Measurements from ENCODE around the gene ICE2.

ICE2 gene

GRCh38 chr15:60381148-60381788 is 97.7 kb downstream of the ICE2 start:
- no peak for TF ChIP-seq CTCF (IDR thresholded peaks at IDR 0.05; ENCODE audit: extremely low read depth, insufficient read depth, missing control alignments)
- DNase-seq (ENCODE audit: low spot score) = no peak
- in situ Hi-C loops (cut with MboI; ENCODE audit: low pct_unique_long_range_greater_than_20kb, low sequenced_read_pairs, unreplicated experiment) = no loop called here

GRCh38 chr15:60379525-60380274 is 99.2 kb downstream of the ICE2 start:
- DNase-seq (ENCODE audit: low spot score) = no peak
- TF ChIP-seq CTCF (IDR thresholded peaks at IDR 0.05; ENCODE audit: extremely low read depth, insufficient read depth, missing control alignments) = no peak
- in situ Hi-C loops (cut with MboI; ENCODE audit: low pct_unique_long_range_greater_than_20kb, low sequenced_read_pairs, unreplicated experiment) = no loop called here

- TF ChIP-seq CTCF (IDR thresholded peaks at IDR 0.05; ENCODE audit: extremely low read depth, insufficient read depth, missing control alignments) = no peak
- DNase-seq (ENCODE audit: low spot score) = no peak
- in situ Hi-C loops (cut with MboI; ENCODE audit: low pct_unique_long_range_greater_than_20kb, low sequenced_read_pairs, unreplicated experiment) = no loop called here
Observed at GRCh38 chr15:60379185-60379524, 99.8 kb downstream of the ICE2 start.

GRCh38 chr15:60376677-60377095 is 102.3 kb downstream of the ICE2 start:
- in situ Hi-C loops (cut with MboI; ENCODE audit: low pct_unique_long_range_greater_than_20kb, low sequenced_read_pairs, unreplicated experiment) = no loop called here
- no peak for TF ChIP-seq CTCF (IDR thresholded peaks at IDR 0.05; ENCODE audit: extremely low read depth, insufficient read depth, missing control alignments)
- no peak for DNase-seq (ENCODE audit: low spot score)

- in situ Hi-C loops (cut with MboI; ENCODE audit: low pct_unique_long_range_greater_than_20kb, low sequenced_read_pairs, unreplicated experiment) = no loop called here
- DNase-seq (ENCODE audit: low spot score) = no peak
- no peak for TF ChIP-seq CTCF (IDR thresholded peaks at IDR 0.05; ENCODE audit: extremely low read depth, insufficient read depth, missing control alignments)
Observed at GRCh38 chr15:60375306-60375705, 103.6 kb downstream of the ICE2 start.

GRCh38 chr15:60374628-60375081 is 104.3 kb downstream of the ICE2 start:
- in situ Hi-C loops (cut with MboI; ENCODE audit: low pct_unique_long_range_greater_than_20kb, low sequenced_read_pairs, unreplicated experiment) = no loop called here
- DNase-seq (ENCODE audit: low spot score) = no peak
- no peak for TF ChIP-seq CTCF (IDR thresholded peaks at IDR 0.05; ENCODE audit: extremely low read depth, insufficient read depth, missing control alignments)

Data from GM13977 (cell line).